ENCODE measurements around the gene MFSD6.
"Not testable (repeated sequence)": the region's sequence is repeated elsewhere in the genome, so short reads cannot be mapped to it uniquely, and the experiment has no call there.

The MFSD6 gene

GRCh38 chr2:190406805-190407204 is 1.4 kb upstream of the MFSD6 start:
- no peak for DNase-seq

- no peak for DNase-seq
Measured at GRCh38 chr2:190407246-190407661, 901 bp upstream of the MFSD6 start.

GRCh38 chr2:190408538-190409271 is 550 bp downstream of the MFSD6 start:
- peak; percentile 73 for DNase-seq

GRCh38 chr2:190409616-190410015 is 1.5 kb downstream of the MFSD6 start:
- no peak for DNase-seq

GRCh38 chr2:190410166-190410565 is 2.0 kb downstream of the MFSD6 start:
- DNase-seq: no peak

GRCh38 chr2:190412966-190413365 is 4.8 kb downstream of the MFSD6 start:
- DNase-seq: no peak

GRCh38 chr2:190413421-190413820 is 5.3 kb downstream of the MFSD6 start:
- no peak for DNase-seq

- DNase-seq: no peak
Measured at GRCh38 chr2:190415251-190415650, 7.1 kb downstream of the MFSD6 start.

GRCh38 chr2:190415794-190416775 is 7.9 kb downstream of the MFSD6 start:
- no peak for DNase-seq

- no peak for DNase-seq
Measured at GRCh38 chr2:190417045-190417842, 9.1 kb downstream of the MFSD6 start.

GRCh38 chr2:190418727-190419126 is 10.6 kb downstream of the MFSD6 start:
- no peak for DNase-seq

GRCh38 chr2:190420801-190421200 is 12.6 kb downstream of the MFSD6 start:
- no peak for DNase-seq

GRCh38 chr2:190425221-190425866 is 17.2 kb downstream of the MFSD6 start:
- DNase-seq: no peak

- no peak for DNase-seq
Measured at GRCh38 chr2:190425883-190426658, 17.9 kb downstream of the MFSD6 start.

GRCh38 chr2:190430866-190431265 is 22.7 kb downstream of the MFSD6 start:
- not testable (repeated sequence) for DNase-seq

GRCh38 chr2:190431907-190432306 is 23.8 kb downstream of the MFSD6 start:
- DNase-seq: no peak

GRCh38 chr2:190432567-190433231 is 24.5 kb downstream of the MFSD6 start:
- DNase-seq: no peak

GRCh38 chr2:190435031-190435670 is 27.0 kb downstream of the MFSD6 start:
- no peak for DNase-seq

GRCh38 chr2:190436557-190436956 is 28.4 kb downstream of the MFSD6 start:
- no peak for DNase-seq

GRCh38 chr2:190440113-190440512 is 32.0 kb downstream of the MFSD6 start:
- DNase-seq: no peak

Data from activated gamma-delta T cell (primary cell).